GM18867 (cell line): ENCODE measurements around the gene CCDC183.
"Not testable (repeated sequence)": the region's sequence is repeated elsewhere in the genome, so short reads cannot be mapped to it uniquely, and the experiment has no call there.

Experiments
- ATAC-seq: cut with Tn5 transposase; IDR thresholded peaks from one replicate; pipeline ENCODE4 v1.9.1; 2021; ENCODE audit warnings: mild to moderate bottlenecking, moderate library complexity; ENCODE audit not compliant: unreplicated experiment

CCDC183 gene

DNA sequence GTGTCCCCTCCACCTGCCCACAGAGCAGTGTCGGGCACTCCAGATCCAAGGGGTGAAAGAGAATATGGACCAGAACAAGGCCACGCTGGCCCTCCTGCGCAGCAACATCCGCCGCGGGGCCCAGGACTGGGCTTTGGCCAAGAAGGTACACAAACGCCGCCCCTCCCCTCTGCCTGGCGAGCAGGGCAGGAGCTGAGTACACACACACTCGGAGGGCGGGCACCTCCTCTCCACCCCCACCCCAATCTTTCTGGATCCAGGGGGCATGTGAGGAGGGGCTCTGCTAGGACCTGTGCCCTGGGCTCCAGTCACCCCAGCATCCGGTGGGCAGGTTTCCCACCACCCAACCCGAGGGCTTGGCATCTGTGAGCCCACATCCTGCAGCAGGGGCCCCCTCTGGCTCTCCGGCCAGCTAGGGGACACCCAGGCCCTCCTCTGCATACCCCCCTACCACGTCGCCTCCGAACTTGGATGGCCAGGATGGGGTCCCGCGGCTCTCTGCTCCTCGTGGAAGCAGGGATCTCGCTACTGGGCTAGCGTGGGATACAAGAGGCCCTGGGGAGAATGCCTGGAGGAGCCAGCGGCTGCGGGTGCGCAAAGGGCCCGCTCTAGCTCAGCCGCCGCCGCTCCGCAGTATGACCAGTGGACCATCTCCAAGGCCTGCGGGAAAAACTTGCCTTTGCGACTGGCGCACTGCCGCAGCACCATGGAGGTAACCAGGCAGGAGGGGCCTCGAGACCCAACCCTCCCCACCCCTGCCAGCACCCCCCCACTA lies 3.1 kb downstream of the CCDC183 start:
- no peak for ATAC-seq

DNA sequence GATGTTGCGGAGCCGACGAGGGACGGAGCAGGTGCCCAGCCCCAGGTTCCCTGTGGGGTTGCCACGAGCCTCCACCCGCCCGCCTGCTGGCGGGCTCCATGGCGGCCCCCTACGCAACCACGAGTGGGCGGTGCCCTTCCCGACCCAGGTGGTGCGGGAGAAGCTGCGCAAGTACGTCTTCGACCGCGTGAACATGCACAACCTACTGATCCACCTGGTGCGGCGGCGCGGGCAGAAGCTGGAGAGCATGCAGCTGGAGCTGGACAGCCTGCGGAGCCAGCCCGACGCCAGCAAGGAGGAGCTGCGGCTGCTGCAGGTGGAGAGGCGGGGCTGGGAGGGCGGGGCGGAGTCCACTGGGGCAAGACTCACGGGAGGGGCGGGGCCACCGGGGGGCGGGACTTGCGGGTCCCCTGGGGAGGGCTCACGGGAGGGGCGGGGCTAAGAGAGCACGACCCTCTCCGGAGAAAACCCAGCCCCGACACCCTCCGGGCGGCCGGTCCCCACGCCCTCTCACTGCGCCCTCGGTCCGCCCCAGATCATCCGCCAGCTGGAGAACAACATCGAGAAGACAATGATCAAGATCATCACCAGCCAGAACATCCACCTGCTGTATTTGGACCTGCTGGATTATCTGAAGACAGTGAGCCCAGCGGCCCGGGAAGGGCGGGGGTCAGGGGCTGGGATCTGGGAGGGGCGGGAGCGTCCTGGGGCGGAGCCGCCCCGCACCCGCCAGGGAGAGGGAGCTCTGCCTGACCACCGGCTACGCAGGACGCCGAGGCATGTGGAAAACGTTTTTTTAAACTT lies 3.9 kb downstream of the CCDC183 start:
- peak; percentile 49 for ATAC-seq

DNA sequence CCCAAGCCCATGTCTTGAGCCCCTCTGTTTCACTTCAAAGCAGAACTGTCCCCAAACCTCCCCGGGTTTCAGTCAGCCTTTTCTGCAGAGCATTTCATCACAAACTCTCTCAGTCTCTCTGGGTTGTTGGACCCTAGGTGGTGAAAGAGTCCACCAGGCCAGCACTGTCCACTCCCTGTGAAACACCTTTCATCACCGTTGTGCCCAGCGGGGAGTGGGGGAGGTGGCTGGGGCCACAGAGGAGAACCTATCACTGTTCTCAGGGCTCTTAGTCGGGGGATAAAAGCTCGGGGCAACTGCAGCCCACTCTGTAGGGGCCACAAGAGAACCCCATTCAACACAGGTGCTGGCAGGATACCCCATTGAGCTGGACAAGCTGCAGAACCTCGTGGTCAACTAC lies 6.2 kb downstream of the CCDC183 start:
- no peak for ATAC-seq

DNA sequence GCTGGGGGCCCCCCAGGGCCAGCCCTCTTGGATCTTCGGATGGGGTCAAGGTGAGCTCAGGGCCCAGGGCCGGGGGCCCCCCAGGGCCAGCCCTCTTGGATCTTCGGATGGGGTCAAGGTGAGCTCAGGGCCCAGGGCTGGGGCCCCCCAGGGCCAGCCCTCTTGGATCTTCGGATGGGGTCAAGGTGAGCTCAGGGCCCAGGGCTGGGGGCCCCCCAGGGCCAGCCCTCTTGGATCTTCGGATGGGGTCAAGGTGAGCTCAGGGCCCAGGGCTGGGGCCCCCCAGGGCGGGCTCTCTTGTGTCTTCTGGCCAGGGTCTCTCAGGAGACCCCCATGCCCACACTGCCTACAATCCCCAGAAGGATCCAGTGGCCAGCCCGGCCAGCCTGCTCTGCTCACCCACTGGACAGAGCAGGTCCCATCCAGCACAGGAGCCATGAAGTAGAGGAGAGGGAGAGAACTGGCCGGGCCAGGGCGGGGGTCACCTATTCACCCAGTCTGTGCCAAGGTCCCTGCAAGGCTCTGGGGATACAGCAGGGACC lies 6.9 kb downstream of the CCDC183 start:
- ATAC-seq: not testable (repeated sequence)

DNA sequence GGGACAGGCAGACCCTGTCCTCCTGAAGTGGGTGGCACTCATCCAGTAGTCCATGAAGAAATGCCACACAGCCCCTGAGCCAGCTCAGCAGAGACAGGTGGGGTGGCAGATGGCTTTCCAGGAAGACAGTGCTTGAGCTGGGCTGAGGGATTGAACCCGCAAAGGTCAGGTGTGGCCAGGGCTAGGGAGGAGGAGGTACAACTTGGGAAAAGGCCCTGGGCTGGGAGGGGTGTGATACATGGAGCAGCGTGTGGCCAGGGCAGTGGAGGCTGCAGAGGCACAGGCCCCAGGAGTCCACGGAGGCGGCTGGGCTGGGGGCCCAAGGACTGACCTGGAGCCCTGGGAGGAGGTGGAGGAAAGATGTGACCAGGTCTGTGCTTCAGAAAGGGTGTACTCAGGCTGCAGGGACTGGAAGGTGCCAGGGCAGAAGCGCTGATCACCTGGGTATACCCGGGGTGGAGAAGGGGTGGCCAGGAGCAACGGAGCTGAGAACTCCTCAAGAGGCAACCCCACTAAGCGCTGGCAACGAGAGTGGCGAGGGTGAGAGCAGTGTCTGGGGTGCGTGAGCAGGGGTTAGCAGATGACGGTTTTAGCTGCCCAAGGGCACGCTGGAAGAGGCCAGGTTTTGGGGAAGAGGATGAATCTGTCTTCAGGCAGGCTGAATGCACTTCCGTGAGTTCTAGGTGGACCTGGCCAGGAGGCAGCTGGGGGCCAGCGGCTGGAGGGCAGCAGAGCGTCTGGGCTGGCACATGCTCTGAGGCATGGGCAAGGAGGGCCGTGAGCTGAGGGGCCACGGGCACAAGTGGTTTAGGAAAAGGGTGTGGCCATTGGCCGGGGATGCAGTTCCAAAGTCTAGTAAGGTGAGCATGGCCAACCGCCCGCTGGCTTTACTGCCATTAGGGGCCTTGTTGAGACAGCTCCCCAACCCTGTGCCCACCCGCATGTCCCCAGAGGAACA lies 7.7 kb downstream of the CCDC183 start:
- ATAC-seq: no peak

DNA sequence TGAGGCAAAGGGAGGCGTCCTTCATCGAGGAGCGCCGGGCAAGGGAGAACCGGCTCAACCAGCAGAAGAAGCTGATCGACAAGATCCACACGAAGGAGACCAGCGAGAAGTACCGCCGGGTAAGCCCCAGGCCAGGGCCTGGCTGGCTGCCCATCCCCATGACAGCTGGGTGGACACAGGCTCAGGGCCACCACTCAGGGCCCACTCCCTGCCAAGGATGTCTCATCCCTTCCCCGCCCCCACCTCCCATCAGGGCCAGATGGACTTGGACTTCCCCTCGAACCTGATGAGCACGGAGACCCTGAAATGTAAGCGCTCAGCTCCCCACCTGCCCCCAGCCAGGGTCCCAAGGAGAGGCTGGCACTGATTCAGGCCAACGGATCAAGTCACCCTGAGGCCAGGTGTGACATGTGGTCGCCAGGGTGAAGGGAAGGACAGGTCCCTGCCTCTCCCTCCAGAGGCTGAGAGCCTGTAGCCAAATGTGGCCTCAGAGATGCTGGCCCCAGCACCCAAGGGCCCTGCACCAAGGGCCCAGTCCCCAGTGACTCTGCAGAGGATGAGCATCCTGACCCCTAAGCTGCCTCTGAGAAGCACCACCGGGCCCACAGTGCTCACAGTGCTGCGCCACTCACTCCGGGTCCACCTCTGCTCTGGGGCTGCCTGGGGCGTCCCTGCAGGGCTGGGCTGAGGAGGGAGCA lies 8.5 kb downstream of the CCDC183 start:
- no peak for ATAC-seq

DNA sequence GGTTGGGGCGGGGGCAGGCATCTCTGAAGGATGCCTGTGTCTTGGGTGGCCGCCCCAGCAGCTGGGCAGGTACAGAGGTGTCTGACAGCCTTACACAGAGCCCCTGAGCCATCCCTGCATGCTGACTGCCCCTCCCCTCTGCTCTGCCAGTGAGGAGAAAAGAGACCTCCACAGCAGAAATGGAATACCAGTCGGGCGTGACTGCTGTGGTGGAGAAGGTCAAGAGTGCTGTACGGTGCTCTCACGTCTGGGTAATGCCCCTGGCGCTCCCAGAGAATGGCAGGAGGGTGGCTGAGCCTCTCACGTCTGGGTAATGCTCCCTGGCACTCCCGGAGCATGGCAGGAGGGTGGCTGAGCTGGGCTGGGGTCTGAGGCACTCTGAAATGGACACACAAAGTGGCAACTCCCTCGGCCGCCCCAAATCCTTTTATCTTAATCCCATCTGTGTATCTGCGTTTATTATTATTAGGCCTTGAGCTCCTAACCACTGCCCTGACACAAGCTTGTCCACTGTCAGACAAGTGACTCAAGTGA lies 9.1 kb downstream of the CCDC183 start:
- no peak for ATAC-seq

DNA sequence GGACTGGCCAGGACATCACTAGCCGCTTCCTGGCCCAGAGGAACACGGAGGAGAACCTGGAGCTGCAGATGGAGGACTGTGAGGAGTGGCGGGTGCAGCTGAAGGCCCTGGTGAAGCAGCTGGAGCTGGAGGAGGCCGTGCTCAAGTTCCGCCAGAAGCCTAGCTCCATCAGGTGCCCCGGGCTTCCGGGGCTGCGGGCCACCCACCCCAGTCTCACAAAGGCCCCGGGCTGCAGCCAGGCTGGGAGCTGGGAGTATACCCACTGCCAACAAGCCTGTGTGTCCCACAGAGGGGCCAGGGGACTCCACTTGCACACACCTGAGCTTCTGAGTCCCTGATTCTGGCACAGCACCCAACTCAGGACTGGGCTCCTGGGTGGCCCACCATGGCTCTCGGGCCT lies 9.9 kb downstream of the CCDC183 start:
- no peak for ATAC-seq

DNA sequence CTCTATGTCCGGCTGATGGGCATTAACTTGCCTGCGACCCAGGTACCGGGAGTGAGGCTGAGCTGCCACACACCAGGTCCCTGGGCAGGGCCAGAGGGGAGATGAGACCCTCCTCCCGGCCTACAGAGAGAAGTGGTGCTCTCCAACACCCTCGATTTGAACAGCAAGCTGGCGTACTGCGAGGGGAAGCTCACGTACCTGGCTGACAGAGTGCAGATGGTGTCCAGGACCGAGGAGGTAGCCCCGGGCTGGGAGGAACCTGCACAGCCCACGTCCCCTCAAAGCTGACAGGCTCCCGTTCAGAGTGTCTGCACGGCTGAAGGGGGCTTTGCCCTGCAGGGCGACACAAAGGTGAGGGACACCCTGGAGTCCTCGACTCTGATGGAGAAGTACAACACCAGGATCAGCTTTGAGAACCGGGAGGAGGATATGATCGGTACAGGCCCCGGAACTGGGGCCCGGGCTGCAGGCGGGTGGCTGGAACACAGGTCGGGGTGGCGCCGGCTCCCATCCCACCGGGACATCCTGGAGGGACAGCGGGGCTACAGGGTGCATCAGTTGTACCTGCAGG lies 10.6 kb downstream of the CCDC183 start:
- no peak for ATAC-seq

DNA sequence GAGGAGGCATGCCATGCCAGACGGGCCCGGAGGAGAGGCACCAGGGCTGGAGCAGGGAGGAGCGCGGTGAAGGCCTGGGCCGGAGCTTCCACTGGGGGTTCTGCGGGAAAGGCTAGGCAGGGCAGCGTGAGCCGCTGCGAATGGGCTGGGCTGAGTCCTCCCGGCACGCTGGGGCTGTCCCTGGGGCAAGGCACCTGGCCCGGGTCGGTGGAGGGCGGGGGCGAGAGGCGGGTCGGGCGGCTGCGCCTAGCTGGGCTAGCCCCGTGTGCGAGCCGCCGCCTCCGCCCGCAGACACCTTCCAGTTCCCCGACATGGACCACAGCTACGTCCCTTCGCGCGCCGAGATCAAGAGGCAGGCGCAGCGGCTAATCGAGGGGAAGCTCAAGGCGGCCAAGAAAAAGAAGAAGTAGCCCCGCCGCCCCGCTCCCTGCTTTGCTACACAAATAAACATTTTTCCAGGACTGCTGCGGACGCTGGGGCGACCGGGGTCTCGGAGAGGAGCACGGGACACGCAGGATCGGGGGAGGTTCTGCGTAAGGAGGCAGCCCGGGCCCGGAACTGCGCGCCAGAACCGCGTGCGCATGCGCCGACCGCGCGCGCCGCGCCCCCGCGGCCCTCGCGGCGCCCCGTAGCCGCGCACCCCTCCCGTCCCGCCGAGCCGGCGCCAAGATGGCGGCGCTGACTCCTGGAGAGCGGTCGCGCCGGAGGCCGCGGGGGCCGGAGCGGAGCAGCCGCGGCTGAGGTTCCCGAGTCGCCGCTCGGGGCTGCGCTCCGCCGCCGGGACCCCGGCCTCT lies 11.3 kb downstream of the CCDC183 start, which contains the start of gene RABL6:
TSS of gene RABL6 (plus strand) at position 668 of the 794 bp plus-strand sequence. CDS start 249 bp downstream, outside the sequence.
- ATAC-seq: peak; percentile 77

DNA sequence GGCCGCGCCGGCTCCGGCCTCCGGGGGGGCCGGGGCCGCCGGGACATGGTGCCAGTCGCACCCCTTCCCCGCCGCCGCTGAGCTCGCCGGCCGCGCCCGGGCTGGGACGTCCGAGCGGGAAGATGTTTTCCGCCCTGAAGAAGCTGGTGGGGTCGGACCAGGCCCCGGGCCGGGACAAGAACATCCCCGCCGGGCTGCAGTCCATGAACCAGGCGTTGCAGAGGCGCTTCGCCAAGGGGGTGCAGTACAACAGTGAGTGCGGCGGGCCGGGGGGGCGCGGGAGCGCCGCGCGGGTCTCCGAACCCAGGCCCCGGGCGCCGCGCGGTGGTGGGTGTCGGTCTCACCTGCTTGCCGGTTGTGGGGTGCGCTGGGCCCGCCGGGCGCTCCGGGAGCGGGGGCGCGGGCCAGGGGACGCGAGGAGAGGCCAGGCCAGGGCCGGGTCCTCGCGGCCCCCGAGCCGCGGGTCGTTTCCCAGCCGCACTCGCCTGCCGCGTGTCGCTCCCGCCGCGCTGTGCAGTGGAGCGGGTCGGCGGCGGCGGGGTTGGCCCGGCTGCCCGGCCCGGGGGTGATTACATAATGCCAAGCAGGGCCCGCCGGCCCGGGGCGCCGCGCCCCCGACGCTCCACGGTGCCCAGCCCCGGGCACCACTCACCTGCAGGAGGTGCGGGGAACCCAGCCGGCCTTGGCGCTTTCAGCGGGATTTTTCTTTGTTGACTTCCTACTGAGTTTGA lies 12.1 kb downstream of the CCDC183 start:
- peak; percentile 34 for ATAC-seq

DNA sequence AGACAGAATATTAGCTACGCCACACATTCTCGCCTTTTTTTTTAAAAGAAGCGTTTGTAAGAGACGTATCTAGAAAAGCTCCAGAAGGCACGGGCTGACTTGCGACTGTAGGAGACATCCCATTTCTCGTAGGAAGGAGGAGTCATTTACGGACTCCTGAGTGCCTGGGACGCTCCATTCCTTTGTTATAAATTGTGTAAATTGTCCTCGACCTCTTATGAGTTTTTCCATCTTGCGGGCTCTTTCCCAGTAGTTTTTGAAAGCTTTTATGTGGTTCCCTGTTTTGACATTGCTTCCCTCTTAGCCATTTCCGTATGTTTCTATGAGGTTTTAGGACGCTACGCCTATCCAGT lies 12.6 kb downstream of the CCDC183 start:
- ATAC-seq: no peak

DNA sequence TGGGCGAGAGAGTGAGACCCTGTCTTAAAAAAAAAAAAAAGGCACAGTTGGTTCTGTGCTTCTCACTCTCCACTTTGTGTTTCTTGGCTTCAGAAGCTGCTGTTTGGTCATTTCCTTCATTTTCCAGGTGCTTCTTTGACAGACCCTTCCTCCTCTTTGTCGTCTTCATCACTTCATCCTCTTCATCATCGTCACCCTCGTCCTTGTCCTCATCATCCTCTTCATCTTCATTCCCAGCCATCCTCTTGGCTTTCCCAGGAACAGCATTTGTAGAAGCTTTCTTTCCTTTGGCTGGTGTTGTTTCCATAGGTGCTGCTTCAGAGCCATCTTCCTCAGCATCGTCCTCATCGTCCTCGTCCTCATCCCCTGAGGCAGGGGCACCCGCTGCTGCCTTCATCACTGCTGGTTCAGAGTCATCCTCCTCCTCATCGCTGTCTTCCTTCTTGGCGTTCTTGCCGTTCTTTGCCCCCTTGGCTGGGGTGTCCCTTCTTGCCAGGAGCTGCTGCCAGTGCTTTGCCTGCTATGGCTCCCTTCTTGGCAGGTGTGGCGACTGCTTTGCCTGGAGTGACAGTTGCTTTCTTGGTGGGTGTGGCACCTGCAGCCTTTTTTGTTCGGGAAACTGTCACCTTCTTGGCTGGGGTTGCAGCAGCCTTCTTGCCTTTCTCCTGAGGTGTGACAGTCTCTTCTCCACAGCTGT lies 18.7 kb downstream of the CCDC183 start:
- ATAC-seq: no peak

DNA sequence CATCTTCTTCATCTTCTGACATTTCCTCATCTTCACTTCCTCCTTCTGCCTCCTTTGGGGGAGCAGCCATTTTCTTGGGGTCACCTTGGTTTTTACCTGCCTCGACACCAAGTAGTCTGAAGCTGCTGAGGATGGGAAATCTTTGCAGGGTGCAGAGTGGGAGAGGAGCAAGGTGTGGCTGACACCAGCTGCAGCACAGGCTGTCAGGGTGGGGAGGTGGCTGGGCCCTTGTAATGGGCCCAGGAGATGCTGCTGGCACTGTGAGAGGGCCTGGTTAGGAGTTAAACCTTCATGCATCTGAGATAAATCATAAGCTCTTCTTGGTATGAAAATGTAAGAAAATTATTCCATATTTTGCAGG lies 19.3 kb downstream of the CCDC183 start:
- no peak for ATAC-seq

DNA sequence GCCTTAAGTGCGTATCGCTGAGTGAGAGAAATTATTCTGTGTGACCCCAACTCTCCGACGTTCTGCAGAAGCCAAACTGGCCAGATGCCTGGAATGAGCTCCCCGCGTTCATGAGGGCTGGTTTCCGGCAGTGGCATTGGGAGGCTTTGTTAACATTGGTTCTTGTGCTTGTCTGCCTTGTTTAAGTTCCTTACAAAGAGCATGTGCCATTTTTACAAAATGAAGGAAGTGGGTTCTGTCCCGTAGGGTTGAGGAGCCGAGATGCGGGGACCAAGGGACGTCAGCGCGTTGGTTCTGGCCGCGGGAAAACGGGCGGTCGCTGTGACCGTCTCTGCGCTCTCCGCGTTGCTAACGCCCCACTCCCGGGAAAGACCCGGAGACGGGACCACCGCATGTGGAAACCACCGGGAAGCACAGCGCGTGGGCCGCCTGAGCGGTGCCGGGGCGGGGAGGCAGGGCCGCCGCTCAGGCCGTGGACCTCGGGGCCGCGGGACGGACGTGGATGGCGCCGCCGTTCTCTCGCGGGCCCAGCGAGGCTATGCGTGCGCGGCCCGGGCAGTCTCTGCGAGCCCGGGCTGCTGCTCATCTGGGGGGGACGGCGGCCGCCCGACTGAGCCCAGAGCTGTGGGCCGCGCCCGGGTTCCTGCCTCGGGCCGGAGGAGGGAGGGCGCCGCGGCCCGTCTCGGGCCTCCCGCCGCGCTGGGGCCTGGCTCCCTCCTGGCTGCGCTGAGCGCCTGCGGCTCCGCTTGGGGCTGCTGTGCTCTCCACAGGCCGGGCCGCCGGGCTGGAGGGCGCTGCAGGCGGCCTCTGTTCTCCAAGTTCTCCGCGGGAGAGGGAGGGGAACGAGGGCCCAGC lies 25.1 kb downstream of the CCDC183 start:
- no peak for ATAC-seq

DNA sequence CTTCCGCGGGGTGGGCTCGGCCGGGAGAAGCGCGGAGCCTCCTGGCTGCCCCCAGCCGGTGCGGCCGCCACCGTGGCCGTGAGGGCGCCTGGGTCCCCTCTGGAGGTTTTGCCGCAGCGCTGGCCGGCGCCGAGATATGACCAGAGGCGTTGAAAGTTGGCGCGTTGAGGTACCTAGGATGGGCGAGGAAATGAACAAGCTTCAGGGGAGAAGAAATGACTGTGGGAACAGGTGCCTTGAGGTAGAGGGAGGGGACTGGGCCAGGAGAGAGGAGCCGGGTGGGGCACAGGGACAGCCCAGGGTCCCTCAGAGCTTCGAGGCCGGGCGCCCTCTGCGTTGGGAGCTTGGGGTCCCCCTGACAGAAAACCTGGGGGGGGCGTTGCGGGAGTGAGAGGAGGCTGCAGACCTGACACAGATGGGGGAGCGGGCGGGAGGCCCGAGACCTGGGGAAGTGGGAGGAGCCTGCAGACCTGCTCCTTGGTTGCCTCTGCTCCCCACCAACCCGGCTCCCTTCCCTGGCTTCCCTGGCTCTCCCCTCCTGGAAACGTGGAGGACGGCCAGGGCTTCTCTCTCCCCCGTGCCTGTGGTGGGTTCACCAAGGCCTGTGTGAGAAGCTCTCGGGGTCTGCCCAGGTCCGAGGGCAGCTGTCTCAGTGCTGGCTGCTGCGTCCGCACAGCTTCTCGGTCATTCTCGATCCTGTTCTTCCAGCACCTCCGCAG lies 25.8 kb downstream of the CCDC183 start:
- ATAC-seq: no peak
